Hepatocyte (in vitro differentiated cells): ENCODE measurements around the gene IL16.

Source experiments
- EZH2 ChIP-seq: fragments of 200-600 bp; sonication (generic); IDR thresholded peaks from 2 replicates; pipeline ENCODE4 v1.6.1; 2016; ENCODE audit warnings: antibody characterized with exemption, mild to moderate bottlenecking, borderline replicate concordance
- EZH2phosphoT487 ChIP-seq: fragments of 200-600 bp; sonication (generic); IDR thresholded peaks from one replicate; pipeline ENCODE4 v1.6.1; 2018; ENCODE audit warnings: antibody characterized with exemption, mild to moderate bottlenecking, low read depth, moderate library complexity; ENCODE audit not compliant: unreplicated experiment, severe bottlenecking
- TF ChIP-seq, protein P1 (sequence below): fragments of 200-600 bp; sonication (generic); IDR thresholded peaks from 2 replicates; pipeline ENCODE4 v1.5.1; 2016; ENCODE audit warnings: antibody characterized with exemption, mild to moderate bottlenecking; ENCODE audit not compliant: poor library complexity

DNA sequence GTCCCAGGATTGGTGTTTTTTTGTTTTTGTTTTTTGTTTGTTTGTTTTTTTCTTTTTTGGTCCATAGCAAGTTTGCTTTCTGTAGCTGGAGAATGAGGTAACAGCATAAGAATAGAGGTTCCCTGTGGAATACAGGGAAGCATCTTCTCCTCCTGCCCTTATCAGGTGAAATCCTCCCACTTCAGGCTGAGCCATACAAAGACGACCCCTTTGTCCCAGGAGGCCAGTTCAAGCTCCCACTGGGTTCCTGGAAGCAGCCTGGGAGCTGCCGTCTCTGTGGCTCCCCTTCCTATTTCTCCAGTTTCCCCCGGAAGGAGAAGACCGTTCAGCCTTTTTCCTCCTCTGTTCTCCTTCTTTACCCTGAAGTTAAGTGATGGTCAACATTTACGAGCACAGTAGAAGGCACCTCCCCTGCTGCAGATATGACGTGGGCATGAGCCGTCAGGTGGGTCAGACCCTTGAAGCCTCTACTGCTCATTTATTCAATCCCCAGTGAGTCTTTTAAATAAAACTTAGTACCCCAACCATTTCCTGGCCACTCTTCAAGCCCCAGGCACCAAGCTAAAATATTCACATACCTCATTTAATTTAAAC lies 1.1 kb downstream of the IL16 start:
- TF ChIP-seq, protein P1, sequence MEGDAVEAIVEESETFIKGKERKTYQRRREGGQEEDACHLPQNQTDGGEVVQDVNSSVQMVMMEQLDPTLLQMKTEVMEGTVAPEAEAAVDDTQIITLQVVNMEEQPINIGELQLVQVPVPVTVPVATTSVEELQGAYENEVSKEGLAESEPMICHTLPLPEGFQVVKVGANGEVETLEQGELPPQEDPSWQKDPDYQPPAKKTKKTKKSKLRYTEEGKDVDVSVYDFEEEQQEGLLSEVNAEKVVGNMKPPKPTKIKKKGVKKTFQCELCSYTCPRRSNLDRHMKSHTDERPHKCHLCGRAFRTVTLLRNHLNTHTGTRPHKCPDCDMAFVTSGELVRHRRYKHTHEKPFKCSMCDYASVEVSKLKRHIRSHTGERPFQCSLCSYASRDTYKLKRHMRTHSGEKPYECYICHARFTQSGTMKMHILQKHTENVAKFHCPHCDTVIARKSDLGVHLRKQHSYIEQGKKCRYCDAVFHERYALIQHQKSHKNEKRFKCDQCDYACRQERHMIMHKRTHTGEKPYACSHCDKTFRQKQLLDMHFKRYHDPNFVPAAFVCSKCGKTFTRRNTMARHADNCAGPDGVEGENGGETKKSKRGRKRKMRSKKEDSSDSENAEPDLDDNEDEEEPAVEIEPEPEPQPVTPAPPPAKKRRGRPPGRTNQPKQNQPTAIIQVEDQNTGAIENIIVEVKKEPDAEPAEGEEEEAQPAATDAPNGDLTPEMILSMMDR: no peak
- TF ChIP-seq EZH2 (no peak), EZH2phosphoT487 (no peak)
